ENCODE data around the gene KRTAP26-1. TPM values are rescaled to one million over a fixed set of nuclear protein-coding genes. Genes with fewer than 3 reads are reported as not detected.

Gene KRTAP26-1
- total and polyA plus RNA-seq, 4 donors = not detected

Other genes with a start within 250 kb of the KRTAP26-1 start
- gene CLDN17, start 153.5 kb downstream of the KRTAP26-1 start, total RNA-seq = not detected
- not detected for gene CLDN17, start 153.5 kb downstream of the KRTAP26-1 start, polyA plus RNA-seq
- not detected for gene CLDN8, start 104.2 kb downstream of the KRTAP26-1 start, total RNA-seq
- gene CLDN8, start 104.2 kb downstream of the KRTAP26-1 start, polyA plus RNA-seq = under 1 TPM in 1 of 2 donors, not detected in 1; 0.23 TPM
- not detected for gene KRTAP24-1, start 37.4 kb downstream of the KRTAP26-1 start, total RNA-seq
- gene KRTAP24-1, start 37.4 kb downstream of the KRTAP26-1 start, polyA plus RNA-seq = not detected
- gene KRTAP25-1, start 30.8 kb downstream of the KRTAP26-1 start, total RNA-seq = not detected
- not detected for gene KRTAP25-1, start 30.8 kb downstream of the KRTAP26-1 start, polyA plus RNA-seq
- gene KRTAP27-1, start 17.4 kb upstream of the KRTAP26-1 start, total RNA-seq = not detected
- gene KRTAP27-1, start 17.4 kb upstream of the KRTAP26-1 start, polyA plus RNA-seq = not detected
- gene KRTAP23-1, start 28.3 kb upstream of the KRTAP26-1 start, total RNA-seq = not detected
- not detected for gene KRTAP23-1, start 28.3 kb upstream of the KRTAP26-1 start, polyA plus RNA-seq
- not detected for gene KRTAP13-2, start 52.0 kb upstream of the KRTAP26-1 start, total RNA-seq
- gene KRTAP13-2, start 52.0 kb upstream of the KRTAP26-1 start, polyA plus RNA-seq = not detected
- gene KRTAP13-1, start 75.7 kb upstream of the KRTAP26-1 start, total RNA-seq = not detected
- gene KRTAP13-1, start 75.7 kb upstream of the KRTAP26-1 start, polyA plus RNA-seq = not detected
- not detected for gene KRTAP13-3, start 105.6 kb upstream of the KRTAP26-1 start, total RNA-seq
- gene KRTAP13-3, start 105.6 kb upstream of the KRTAP26-1 start, polyA plus RNA-seq = not detected
- gene KRTAP13-4, start 109.9 kb upstream of the KRTAP26-1 start, total RNA-seq = not detected
- gene KRTAP13-4, start 109.9 kb upstream of the KRTAP26-1 start, polyA plus RNA-seq = not detected
- not detected for gene KRTAP15-1, start 120.0 kb upstream of the KRTAP26-1 start, total RNA-seq
- gene KRTAP15-1, start 120.0 kb upstream of the KRTAP26-1 start, polyA plus RNA-seq = not detected
- not detected for gene KRTAP19-1, start 160.1 kb upstream of the KRTAP26-1 start, total RNA-seq
- not detected for gene KRTAP19-1, start 160.1 kb upstream of the KRTAP26-1 start, polyA plus RNA-seq
- gene KRTAP19-2, start 167.1 kb upstream of the KRTAP26-1 start, total RNA-seq = not detected
- not detected for gene KRTAP19-2, start 167.1 kb upstream of the KRTAP26-1 start, polyA plus RNA-seq
- gene KRTAP19-3, start 171.7 kb upstream of the KRTAP26-1 start, total RNA-seq = not detected
- not detected for gene KRTAP19-3, start 171.7 kb upstream of the KRTAP26-1 start, polyA plus RNA-seq
- gene KRTAP19-4, start 176.8 kb upstream of the KRTAP26-1 start, total RNA-seq = not detected
- gene KRTAP19-4, start 176.8 kb upstream of the KRTAP26-1 start, polyA plus RNA-seq = not detected
- not detected for gene KRTAP19-5, start 181.8 kb upstream of the KRTAP26-1 start, total RNA-seq
- not detected for gene KRTAP19-5, start 181.8 kb upstream of the KRTAP26-1 start, polyA plus RNA-seq
- gene KRTAP19-6, start 221.5 kb upstream of the KRTAP26-1 start, total RNA-seq = not detected
- not detected for gene KRTAP19-6, start 221.5 kb upstream of the KRTAP26-1 start, polyA plus RNA-seq
- gene KRTAP19-7, start 241.0 kb upstream of the KRTAP26-1 start, total RNA-seq = not detected
- not detected for gene KRTAP19-7, start 241.0 kb upstream of the KRTAP26-1 start, polyA plus RNA-seq

Measured in aorta (tissue), 4 donors.